Mucosa of descending colon (tissue), 3 donors: ENCODE results near the gene RPN1. TPM values are rescaled to one million over a fixed set of nuclear protein-coding genes. Genes with fewer than 3 reads are reported as not detected.
"Not testable (repeated sequence)": the region's sequence is repeated elsewhere in the genome, so short reads cannot be mapped to it uniquely, and the experiment has no call there.

Experiments
- ATAC-seq: fragments of 200-7000 bp; cut with Tn5 transposase; one replicate; pipeline ENCODE4 v1.9.1; 2020; ENCODE audit warnings: mild to moderate bottlenecking, moderate library complexity
- DNase-seq, 3 donors: peaks; one replicate each; pipeline ENCODE4 v3.0.0-alpha.2; 2020
- H3K36me3 ChIP-seq: fragments of 200-600 bp; one replicate; pipeline ENCODE4 v1.8.0; 2021; ENCODE audit warnings: low read depth, mild to moderate bottlenecking
- H3K4me1 ChIP-seq: fragments of 200-600 bp; one replicate; pipeline ENCODE4 v1.8.0; 2021; ENCODE audit warnings: low read depth, mild to moderate bottlenecking
- H3K4me3 ChIP-seq: fragments of 200-600 bp; one replicate; pipeline ENCODE4 v1.8.0; 2021; ENCODE audit warnings: mild to moderate bottlenecking
- H3K9me3 ChIP-seq: fragments of 200-600 bp; one replicate; pipeline ENCODE4 v1.8.0; 2021; ENCODE audit warnings: mild to moderate bottlenecking
- CTCF ChIP-seq: fragments of 200-600 bp; IDR thresholded peaks from one replicate; pipeline ENCODE4 v1.8.0; 2022; ENCODE audit warnings: antibody characterized with exemption, mild to moderate bottlenecking
- intact Hi-C, 2 donors: fragments of 100-400 bp; cut with DNase I in 1 of 2; cut with micrococcal nuclease in 1 of 2; formaldehyde crosslinking; loops; one replicate each; pipeline versions ENCODE4 v1.11.0 to v1.11.1; 2022; cut with DNase I, micrococcal nuclease
- total RNA-seq, 3 donors: library from RNA; stranded (reverse); fragmentation: NEBNext Ultra II Directional in 2 of 3; extraction: Animal tissue kit (Norgen Biotek cat#: 25700) in 2 of 3; gene quantifications; one replicate each; pipeline versions ENCODE4 v1.2.1 to v1.2.4, GENCODE V29; 2021 to 2023
- donor health status: DM: no; HTN: no; CAD: no; lungs with moderate emphysema.
- donor health status: DM: no; HTN: no; CAD: no.
- donor health status: DM: no; HTN: yes; CAD: no.

Gene RPN1
- total RNA-seq, 3 donors from 2014 or later = 130 to 219 (median 166) TPM

- DNase-seq (no peak), ATAC-seq (no peak)
- Histone ChIP-seq H3K4me3 (no peak overlapping the region), H3K4me1 (no peaks in the 10 kb centered on the region), H3K36me3 (no peaks in the 10 kb centered on the region), H3K9me3 (no peaks in the 10 kb centered on the region)
- intact Hi-C loops = no loop called here
- no peak for TF ChIP-seq CTCF
These were observed 57.8 kb downstream of the RPN1 start for GRCh38 chr3:128592864-128593263.

- Histone ChIP-seq H3K4me3 (no peak overlapping the region), H3K4me1 (no peaks in the 10 kb centered on the region), H3K36me3 (no peaks in the 10 kb centered on the region), H3K9me3 (no peaks in the 10 kb centered on the region)
- no peak for DNase-seq
- intact Hi-C loops = no loop called here
- peak; percentile 47 for ATAC-seq
- no peak for TF ChIP-seq CTCF
These were observed 58.7 kb downstream of the RPN1 start for GRCh38 chr3:128591738-128592426.

GRCh38 chr3:128590948-128591347 is 59.7 kb downstream of the RPN1 start:
- TF ChIP-seq CTCF = no peak
- no peak for ATAC-seq
- Histone ChIP-seq H3K36me3 (no peaks in the 10 kb centered on the region), H3K4me1 (no peaks in the 10 kb centered on the region), H3K4me3 (no peak overlapping the region), H3K9me3 (no peaks in the 10 kb centered on the region)
- intact Hi-C loops = no loop called here
- no peak for DNase-seq

- intact Hi-C loops, ATAC-seq, H3K36me3 ChIP-seq, H3K4me1 ChIP-seq, H3K4me3 ChIP-seq, DNase-seq, H3K9me3 ChIP-seq: not testable (repeated sequence)
These were observed 60.6 kb downstream of the RPN1 start for GRCh38 chr3:128589985-128590384.

GRCh38 chr3:128588147-128588546 is 62.5 kb downstream of the RPN1 start:
- ATAC-seq (no peak), DNase-seq (no peak)
- TF ChIP-seq CTCF = no peak
- no peaks in the 10 kb centered on the region for H3K9me3 ChIP-seq
- H3K36me3 ChIP-seq = no peaks in the 10 kb centered on the region
- no peaks in the 10 kb centered on the region for H3K4me1 ChIP-seq
- H3K4me3 ChIP-seq = no peak overlapping the region
- intact Hi-C loops = no loop called here

- Histone ChIP-seq H3K4me3 (no peak overlapping the region), H3K9me3 (no peaks in the 10 kb centered on the region), H3K4me1 (no peaks in the 10 kb centered on the region), H3K36me3 (no peaks in the 10 kb centered on the region)
- TF ChIP-seq CTCF = no peak
- DNase-seq = no peak
- no peak for ATAC-seq
- intact Hi-C loops = no loop called here
These were observed 63.2 kb downstream of the RPN1 start for GRCh38 chr3:128587391-128587790.

GRCh38 chr3:128586932-128587331 is 63.7 kb downstream of the RPN1 start:
- H3K4me1 ChIP-seq, ATAC-seq, intact Hi-C loops, H3K36me3 ChIP-seq, H3K4me3 ChIP-seq, H3K9me3 ChIP-seq, DNase-seq: not testable (repeated sequence)

- DNase-seq, H3K36me3 ChIP-seq, H3K9me3 ChIP-seq, intact Hi-C loops, ATAC-seq, H3K4me1 ChIP-seq, H3K4me3 ChIP-seq: not testable (repeated sequence)
These were observed 64.2 kb downstream of the RPN1 start for GRCh38 chr3:128586391-128586790.
